GM12891 (cell line): ENCODE data around the gene STBD1. TPM values are rescaled to one million over a fixed set of nuclear protein-coding genes. Genes with fewer than 3 reads are reported as not detected.

ENCODE experiments used
- DNase-seq: peaks from one replicate; pipeline ENCODE4 v3.0.0; 2011; ENCODE audit warnings: low spot score; ENCODE audit not compliant: insufficient read length
- FAIRE-seq: peaks from 2 replicates; lab custom pipeline; 2011; peaks lifted over from hg19 to GRCh38; lab: Jason Lieb, UNC
- PAX5 ChIP-seq: IDR thresholded peaks from 2 replicates; pipeline ENCODE4 v1.6.1; 2011; ENCODE audit warnings: low read length, moderate library complexity, mild to moderate bottlenecking; ENCODE audit not compliant: insufficient read depth, severe bottlenecking
- POLR2A ChIP-seq: IDR thresholded peaks from 2 replicates; pipeline ENCODE4 v1.6.1; 2011; ENCODE audit warnings: low read depth, low read length, control low read depth
- POLR2AphosphoS5 ChIP-seq: IDR thresholded peaks from 2 replicates; pipeline ENCODE4 v1.6.1; 2011; ENCODE audit warnings: low read depth, low read length, control low read depth
- POU2F2 ChIP-seq: IDR thresholded peaks from 2 replicates; pipeline ENCODE4 v1.6.1; 2011; ENCODE audit warnings: low read depth, mild to moderate bottlenecking, control low read depth, low read length, moderate library complexity
- SPI1 ChIP-seq: IDR thresholded peaks from 2 replicates; pipeline ENCODE4 v1.6.1; 2011; ENCODE audit warnings: low read depth, low read length, control low read depth
- TAF1 ChIP-seq: IDR thresholded peaks from 2 replicates; pipeline ENCODE4 v1.6.1; 2011; ENCODE audit warnings: low read depth, low read length, control low read depth
- polyA plus RNA-seq: library from polyadenylated mRNA; unstranded; fragments of >200 nt; gene quantifications from one replicate; pipeline ENCODE4 v1.2.1, GENCODE V29; 2012; ENCODE audit warnings: low read depth, missing spikeins, inconsistent platforms; ENCODE audit not compliant: missing spikeins

STBD1 gene
- 0.10 TPM for polyA plus RNA-seq

DNA sequence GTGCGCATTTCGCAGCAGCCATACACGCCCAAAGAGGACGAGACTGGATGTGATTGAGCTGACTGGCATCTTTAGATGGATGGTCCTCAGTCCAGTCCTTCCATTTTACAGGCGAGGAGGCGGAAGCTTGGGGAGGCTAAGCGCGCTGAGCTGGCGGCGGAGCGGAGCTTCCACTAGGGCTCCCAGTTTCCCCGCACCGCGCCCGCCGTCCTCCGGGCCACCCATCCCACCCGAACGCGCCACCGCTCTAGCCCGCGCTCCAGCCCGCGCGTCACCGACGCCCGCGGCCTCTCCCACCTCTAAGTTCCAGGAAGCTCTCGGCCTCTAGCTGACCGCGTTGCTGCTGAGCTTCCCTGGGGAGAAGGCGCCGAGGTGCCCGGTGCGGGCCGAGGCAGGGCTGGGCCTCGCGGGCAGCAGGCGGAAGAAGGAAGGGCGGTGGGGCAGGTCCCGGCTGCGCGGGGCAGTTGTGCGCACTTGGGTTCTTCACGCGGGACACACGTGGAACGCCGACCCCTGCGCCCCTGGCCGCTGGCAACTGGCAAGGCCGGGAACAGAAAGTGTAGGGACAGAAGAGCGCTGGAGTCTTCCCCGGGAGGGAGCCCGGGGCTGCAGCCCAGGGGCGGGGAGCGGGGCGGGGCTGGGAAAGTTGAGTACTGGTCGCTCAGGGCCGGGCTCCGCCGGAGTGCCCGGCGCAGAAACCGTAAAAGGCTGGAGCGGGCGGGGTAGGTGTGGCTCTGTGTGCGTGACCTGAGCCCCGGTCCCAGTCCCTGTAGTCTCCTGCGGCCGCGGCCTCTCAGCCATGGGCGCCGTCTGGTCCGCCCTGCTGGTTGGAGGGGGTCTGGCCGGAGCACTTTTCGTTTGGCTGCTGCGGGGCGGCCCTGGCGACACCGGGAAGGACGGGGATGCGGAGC lies at the start of gene STBD1:
STBD1 (plus strand) TSS at position 763 of the 911 bp plus-strand sequence; CDS start at position 800, 37 bp downstream.
- TF ChIP-seq TAF1 (no peak), POU2F2 (no peak), POLR2A (no peak)
- FAIRE-seq (peak; percentile 63), DNase-seq (peak; percentile 27)

DNA sequence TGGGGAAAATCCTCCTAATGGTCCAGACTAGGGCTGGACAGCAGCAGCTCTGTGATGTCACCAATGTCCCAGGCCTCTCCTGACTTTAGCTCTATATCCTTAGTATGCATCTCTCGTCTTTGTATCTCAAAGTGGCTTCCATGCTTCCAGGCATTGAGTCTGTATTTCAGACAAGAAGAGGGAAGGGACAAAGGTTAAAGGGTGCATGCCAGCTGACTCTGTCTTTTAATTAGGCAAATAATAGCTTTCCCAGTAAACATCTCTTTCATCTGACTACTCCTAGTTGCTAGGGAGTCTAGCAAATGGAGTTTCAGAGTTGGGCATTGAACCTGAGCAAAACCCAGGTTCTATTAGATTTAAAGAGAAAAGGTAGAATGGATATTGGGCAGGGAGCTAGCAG lies 49.6 kb upstream of the STBD1 start:
- DNase-seq (no peak), FAIRE-seq (no peak)
- TF ChIP-seq POLR2A (no peak), SPI1 (no peak), TAF1 (no peak)

DNA sequence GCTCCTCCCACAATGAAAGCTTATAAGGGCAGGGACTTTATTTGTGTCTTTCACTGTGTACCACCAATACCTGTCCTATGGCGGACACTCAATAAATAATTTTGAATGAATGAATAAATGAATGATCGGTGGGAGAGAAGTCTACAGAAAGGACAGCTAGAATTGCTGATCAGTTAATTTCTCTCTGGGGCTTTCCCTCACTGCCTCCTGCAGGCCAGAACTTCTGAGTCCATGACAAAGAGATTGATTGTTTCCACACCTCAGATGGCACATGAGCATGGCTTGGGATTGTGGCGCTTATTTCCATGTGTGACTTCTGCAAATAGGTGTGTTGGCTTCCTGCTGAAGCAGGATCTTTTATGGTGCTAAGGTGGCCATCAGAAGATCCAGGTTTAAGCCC lies 48.7 kb upstream of the STBD1 start:
- FAIRE-seq (no peak), DNase-seq (no peak)
- TF ChIP-seq PAX5 = no peak
- TF ChIP-seq SPI1 = no peak
- no peak for TF ChIP-seq TAF1
- TF ChIP-seq POLR2AphosphoS5 = no peak
- TF ChIP-seq POU2F2 = no peak
- no peak for TF ChIP-seq POLR2A

DNA sequence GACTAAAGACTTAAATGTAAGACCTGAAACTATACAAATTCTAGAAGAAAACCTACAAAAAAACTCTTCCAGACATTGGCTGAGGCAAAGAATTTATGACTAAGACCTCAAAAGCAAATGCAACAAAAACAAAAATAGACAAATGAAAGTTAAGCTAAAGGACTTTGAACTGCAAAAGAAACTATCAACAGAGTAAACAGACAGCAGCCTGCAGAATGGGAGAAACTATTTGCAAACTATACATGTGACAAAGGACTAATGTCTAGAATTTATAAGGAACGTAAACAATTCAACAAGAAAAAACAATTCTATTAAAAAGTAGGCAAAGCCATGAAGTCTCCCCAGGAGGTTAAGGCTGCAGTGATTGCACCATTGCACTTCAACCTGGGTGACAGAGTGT lies 46.0 kb upstream of the STBD1 start:
- DNase-seq = no peak
- TF ChIP-seq POU2F2 (no peak), POLR2A (no peak), POLR2AphosphoS5 (no peak), SPI1 (no peak), PAX5 (no peak), TAF1 (no peak)
- FAIRE-seq = no peak

DNA sequence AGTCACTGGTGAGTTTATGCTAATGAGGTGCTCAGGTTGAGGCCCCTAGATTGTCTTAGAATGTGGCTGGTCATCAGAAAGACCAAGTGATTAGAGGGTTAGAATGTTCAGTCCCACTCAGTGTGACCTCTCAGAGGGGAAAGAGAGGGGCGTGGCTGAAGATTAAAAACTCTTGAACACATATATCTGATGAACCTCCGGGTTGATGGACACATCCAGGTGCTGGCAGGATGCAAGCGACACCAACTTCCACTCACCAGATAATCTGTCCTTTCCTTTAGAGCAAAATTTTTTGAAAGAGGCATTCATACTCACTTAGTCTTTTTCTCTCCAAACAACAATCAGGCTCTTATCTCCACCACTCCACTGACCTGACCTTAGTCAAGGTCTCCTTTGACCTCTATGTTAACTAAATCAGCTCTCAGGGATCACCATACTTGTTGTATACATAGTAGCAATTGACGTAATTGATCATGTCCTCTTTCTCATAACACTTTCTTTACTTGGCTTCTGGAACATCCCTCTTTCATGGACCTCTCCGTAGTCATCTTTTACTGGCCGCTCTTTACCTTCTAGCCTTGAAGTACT lies 40.8 kb upstream of the STBD1 start:
- DNase-seq (no peak), FAIRE-seq (no peak)
- no peak for TF ChIP-seq SPI1
- no peak for TF ChIP-seq POLR2A
- no peak for TF ChIP-seq PAX5
- TF ChIP-seq POLR2AphosphoS5 = no peak
- TF ChIP-seq POU2F2 = no peak
- no peak for TF ChIP-seq TAF1

DNA sequence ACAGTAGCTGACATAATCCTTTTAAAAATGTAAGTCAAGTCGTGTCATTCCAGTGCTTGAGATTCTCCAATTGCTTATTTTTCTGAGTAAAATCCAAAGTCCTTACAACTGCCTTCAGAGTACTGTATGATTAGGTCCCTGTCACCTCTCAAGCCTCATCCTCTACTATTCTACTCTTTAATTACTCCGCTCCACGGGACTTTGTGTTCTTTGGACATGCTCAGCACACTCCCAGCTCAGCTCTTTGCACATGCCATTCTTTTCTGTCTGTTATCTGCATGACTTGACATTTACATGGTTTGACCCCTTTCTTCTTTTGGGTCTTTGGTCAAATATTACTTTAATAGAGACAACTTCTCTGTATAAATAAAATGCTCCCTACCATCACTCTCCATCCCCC lies 39.9 kb upstream of the STBD1 start:
- TF ChIP-seq POU2F2 (no peak), SPI1 (no peak), TAF1 (no peak), POLR2A (no peak), POLR2AphosphoS5 (no peak), PAX5 (no peak)
- no peak for FAIRE-seq
- no peak for DNase-seq

DNA sequence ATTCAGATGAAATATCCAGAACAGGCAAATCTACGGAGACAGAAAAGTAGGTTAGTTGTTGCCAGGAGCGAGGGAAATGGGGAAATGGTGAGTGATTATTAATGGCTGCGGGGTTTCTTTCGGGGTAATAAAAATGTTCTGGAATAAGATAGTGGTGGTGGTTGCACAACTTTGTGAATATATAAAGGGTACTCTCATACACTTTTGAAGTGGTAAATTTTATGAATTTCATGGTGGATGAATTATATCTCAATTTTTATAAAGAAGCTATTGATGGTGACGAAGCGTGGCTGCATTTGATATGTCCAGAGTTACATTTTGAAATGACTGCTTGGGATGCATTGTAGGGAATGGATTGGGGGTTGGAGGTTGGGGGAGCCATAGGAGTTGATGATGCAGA lies 38.7 kb upstream of the STBD1 start:
- DNase-seq (no peak), FAIRE-seq (no peak)

DNA sequence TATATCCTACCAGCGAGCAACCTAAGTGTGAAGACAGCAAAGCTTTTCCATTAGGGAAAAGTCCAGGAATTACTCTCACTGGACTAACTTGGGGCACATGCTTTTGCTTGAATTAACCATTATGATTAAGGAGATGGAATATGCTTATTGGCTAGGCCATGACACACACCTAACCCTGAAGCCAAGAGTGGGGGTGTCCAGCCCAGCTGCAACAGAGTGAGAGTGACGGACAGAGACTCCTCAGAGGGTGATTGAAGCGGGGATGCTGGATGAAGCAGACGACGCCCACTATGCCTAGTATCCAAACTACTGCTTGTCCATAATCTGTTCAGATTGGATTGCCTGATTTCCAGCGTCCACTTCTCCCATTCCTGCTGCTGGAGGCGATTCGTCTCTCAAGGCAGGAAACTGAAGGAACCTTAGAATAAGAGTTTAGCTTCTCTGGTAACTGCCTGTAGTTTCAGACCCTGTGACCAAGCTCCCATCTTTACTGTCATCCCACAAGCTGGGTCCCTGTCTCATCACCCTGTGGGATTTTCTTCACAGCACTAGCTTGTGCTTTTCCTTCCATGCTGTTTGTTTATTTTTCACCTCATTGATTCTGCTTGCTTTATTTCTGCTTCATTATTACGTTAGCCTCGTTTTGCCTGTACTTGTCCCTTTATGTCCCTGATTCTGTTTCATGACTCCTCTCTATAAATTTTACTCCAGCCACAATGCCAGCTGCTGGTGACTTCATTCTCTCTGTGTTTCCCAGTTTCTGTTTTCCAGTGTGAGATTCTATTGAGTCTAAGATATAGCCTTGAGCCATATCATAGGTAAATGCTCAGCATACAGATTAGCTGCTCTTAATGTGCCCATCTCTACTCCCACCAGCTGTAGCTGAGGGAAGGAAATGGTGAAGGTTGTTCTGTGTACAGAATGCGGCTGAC lies 36.0 kb upstream of the STBD1 start:
- TF ChIP-seq POLR2AphosphoS5 = no peak
- no peak for TF ChIP-seq SPI1
- no peak for TF ChIP-seq POU2F2
- TF ChIP-seq POLR2A = no peak
- no peak for TF ChIP-seq PAX5
- TF ChIP-seq TAF1 = no peak
- DNase-seq = no peak
- no peak for FAIRE-seq

More for the DNA sequence above, 38.7 kb upstream of the STBD1 start:
- TF ChIP-seq PAX5 = no peak
- no peak for TF ChIP-seq POLR2A
- TF ChIP-seq POU2F2 = no peak
- no peak for TF ChIP-seq POLR2AphosphoS5
- TF ChIP-seq TAF1 = no peak
- no peak for TF ChIP-seq SPI1

DNA sequence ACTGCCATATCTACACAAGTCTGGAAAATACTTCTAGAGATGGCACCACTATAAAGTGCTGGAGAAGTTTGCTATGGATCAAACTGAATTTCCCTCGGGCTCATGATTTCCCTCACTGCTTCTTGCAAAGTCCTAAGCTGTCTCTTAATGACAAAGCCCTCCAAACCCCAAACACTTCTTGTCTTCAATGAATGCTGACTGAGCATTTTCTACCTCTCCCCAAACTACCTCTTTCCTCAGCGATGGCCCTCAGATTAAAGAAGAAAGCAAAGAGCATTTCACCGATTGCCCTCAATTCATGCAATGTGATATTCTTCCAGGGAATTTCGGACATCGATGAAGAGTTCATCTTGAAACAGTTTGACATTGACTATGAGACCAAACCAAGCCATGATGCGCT lies 35.3 kb upstream of the STBD1 start:
- TF ChIP-seq POLR2A (no peak), TAF1 (no peak), POLR2AphosphoS5 (no peak), PAX5 (no peak), POU2F2 (no peak), SPI1 (no peak)
- DNase-seq (no peak), FAIRE-seq (no peak)

DNA sequence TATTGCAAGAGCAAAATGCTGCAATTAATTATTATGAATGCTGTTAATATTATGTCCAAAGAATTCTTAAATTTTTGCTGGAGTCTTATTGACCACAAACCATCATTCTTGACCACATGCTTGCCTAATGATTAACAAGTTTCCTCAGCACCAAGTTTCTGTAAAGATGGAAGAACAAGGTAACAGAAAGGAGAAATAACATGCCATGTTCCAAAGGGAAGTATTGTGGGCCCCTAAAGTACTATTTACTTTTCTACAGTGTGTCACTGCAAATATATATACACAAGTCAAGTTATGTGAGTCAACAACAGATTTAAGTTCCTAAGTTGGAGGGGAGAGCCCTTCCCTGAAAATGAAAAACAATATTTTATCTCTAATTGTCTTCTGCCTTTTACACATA lies 34.5 kb upstream of the STBD1 start:
- DNase-seq (no peak), FAIRE-seq (no peak)
- no peak for TF ChIP-seq POLR2AphosphoS5
- no peak for TF ChIP-seq SPI1
- TF ChIP-seq POLR2A = no peak
- no peak for TF ChIP-seq POU2F2
- no peak for TF ChIP-seq TAF1
- no peak for TF ChIP-seq PAX5
